ENCODE measurements around the gene UGT2B10. TPM values are rescaled to one million over a fixed set of nuclear protein-coding genes. Genes with fewer than 3 reads are reported as not detected.

UGT2B10 gene
- total RNA-seq, 2 donors from 2014 or later = not detected

DNA sequence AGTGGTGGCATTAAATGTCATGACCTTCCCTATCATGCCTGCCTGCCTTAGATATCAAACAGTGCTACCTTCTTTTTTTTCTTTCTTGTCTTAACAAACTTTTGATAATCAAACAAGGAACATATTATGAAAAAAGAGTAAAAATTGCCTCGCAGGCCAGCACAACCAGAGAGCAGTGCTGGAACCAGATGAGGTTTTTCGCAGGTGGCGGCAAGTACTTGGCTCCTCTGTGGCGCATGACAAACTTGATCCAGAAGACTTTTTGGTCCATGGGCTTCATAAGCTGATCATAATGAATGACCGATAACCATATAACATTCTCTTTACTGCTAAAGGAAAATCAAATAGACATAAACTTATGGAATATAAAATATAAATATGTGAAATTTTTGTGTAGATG lies 61.8 kb downstream of the UGT2B10 start:
- intact Hi-C loops (cut with DNase I) = no loop called here
- peak; percentile 36 to 78 (median 74) for DNase-seq
- 48 to 53% methylated on average over 5 of the region's 5 CpGs for WGBS, 2 donors

DNA sequence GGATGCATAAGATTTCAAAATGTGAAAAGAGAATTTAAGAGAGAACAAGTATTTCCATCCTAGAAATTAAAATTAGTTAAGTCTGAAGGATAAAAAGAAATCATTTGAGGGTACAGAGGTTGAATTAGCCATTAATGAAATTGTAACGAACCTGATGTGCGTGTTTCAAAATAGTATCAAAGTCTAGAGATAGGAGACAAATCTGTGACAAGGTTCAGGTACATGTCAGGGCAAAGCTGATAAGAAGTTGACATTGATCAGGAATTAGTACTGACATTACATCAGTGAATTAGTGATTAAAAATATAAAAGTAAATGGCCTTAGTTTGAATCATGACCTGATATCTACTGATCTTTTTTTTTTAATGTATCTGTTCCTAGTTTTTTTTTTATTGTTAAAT lies 62.3 kb downstream of the UGT2B10 start:
- TF ChIP-seq, protein P1, sequence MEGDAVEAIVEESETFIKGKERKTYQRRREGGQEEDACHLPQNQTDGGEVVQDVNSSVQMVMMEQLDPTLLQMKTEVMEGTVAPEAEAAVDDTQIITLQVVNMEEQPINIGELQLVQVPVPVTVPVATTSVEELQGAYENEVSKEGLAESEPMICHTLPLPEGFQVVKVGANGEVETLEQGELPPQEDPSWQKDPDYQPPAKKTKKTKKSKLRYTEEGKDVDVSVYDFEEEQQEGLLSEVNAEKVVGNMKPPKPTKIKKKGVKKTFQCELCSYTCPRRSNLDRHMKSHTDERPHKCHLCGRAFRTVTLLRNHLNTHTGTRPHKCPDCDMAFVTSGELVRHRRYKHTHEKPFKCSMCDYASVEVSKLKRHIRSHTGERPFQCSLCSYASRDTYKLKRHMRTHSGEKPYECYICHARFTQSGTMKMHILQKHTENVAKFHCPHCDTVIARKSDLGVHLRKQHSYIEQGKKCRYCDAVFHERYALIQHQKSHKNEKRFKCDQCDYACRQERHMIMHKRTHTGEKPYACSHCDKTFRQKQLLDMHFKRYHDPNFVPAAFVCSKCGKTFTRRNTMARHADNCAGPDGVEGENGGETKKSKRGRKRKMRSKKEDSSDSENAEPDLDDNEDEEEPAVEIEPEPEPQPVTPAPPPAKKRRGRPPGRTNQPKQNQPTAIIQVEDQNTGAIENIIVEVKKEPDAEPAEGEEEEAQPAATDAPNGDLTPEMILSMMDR (IDR thresholded peaks at IDR 0.05) = no peak
- TF ChIP-seq POLR2A (IDR thresholded peaks at IDR 0.05) = no peak
- intact Hi-C loops (cut with DNase I) = no loop called here
- H3K27me3 ChIP-seq = no peaks in the 10 kb centered on the region
- WGBS, 2 donors = 32 to 36% methylated on average over 2 of the region's 2 CpGs
- no peak overlapping the region for H3K4me3 ChIP-seq
- H3K36me3 ChIP-seq (replicated peaks in 1 of 2; ENCODE audit: insufficient read depth in 1 of 2, low read depth in 2 of 2) = no peaks in the 10 kb centered on the region
- H3K4me1 ChIP-seq = peaks cover 36% of the 10 kb centered on the region
- no peak for DNase-seq
- no peaks in the 10 kb centered on the region for H3K9me3 ChIP-seq
- no peak for ATAC-seq
- H3K27ac ChIP-seq = peak overlapping the region in 3 of 4 donors; percentile 58 to 89 (median 71)

More for the DNA sequence above, 61.8 kb downstream of the UGT2B10 start:
- Histone ChIP-seq H3K27ac (peak overlapping the region in 3 of 4 donors; percentile 58 to 89 (median 71)), H3K4me1 (peaks cover 40% of the 10 kb centered on the region), H3K4me3 (no peak overlapping the region), H3K9me3 (no peaks in the 10 kb centered on the region), H3K27me3 (no peaks in the 10 kb centered on the region), H3K36me3 (replicated peaks in 1 of 2; ENCODE audit: insufficient read depth in 1 of 2, low read depth in 2 of 2) (no peaks in the 10 kb centered on the region)
- peak; percentile 60 for ATAC-seq
- peak in 2 of 3 donors; percentile 53 to 59 for TF ChIP-seq POLR2A (IDR thresholded peaks at IDR 0.05)
- TF ChIP-seq, protein P1 (IDR thresholded peaks at IDR 0.05) = no peak

Small RNA genes lying within 50 kb of the gene (small RNA-seq; reads per million reads assigned to genes)
- gene AC021146.4 (not detected), gene AC021146.9 (not detected)

Other genes with a start within 250 kb of the UGT2B10 start
- not detected for gene UGT2B17, start 239.7 kb upstream of the UGT2B10 start, total RNA-seq
- 10 to 100 TPM; 14.0 to 15.5 TPM for gene UGT2B15, start 145.3 kb upstream of the UGT2B10 start, total RNA-seq
- 10 to 100 TPM; 35.9 to 39.4 TPM for gene UGT2A3, start 135.8 kb downstream of the UGT2B10 start, total RNA-seq

Data from body of pancreas (tissue), 4 donors.